GM23338 (cell line): Measurements from ENCODE around the gene DCAF4.

Experiments
- CREB1 ChIP-seq: fragments of 250-450 bp; sonication (Bioruptor Pico); IDR thresholded peaks from 2 replicates; pipeline ENCODE4 v1.5.0; 2020; ENCODE audit warnings: low read depth, mild to moderate bottlenecking, moderate library complexity
- EZH2 ChIP-seq: fragments of 200-600 bp; sonication (generic); IDR thresholded peaks from one replicate; pipeline ENCODE4 v1.8.0; 2017; ENCODE audit warnings: antibody characterized with exemption, mild to moderate bottlenecking, low read depth; ENCODE audit not compliant: unreplicated experiment
- EZH2phosphoT487 ChIP-seq: fragments of 200-600 bp; sonication (generic); IDR thresholded peaks from one replicate; pipeline ENCODE4 v1.8.1; 2018; ENCODE audit warnings: antibody characterized with exemption; ENCODE audit not compliant: unreplicated experiment
- JUNB ChIP-seq: IDR thresholded peaks from one replicate; pipeline ENCODE4 v1.6.1; 2016; ENCODE audit warnings: antibody characterized with exemption; ENCODE audit not compliant: unreplicated experiment
- POLR2AphosphoS5 ChIP-seq: IDR thresholded peaks from 2 replicates; pipeline ENCODE4 v1.6.1; 2016; ENCODE audit warnings: antibody characterized with exemption, low read depth
- STAT1 ChIP-seq: IDR thresholded peaks from one replicate; pipeline ENCODE4 v1.6.1; 2016; ENCODE audit warnings: antibody characterized with exemption; ENCODE audit not compliant: unreplicated experiment
- TF ChIP-seq, protein P1 (sequence below), 2 experiments: fragments of 200-600 bp in 1 of 2; sonication (generic) in 1 of 2; conservative IDR thresholded peaks; 2 replicates each; pipeline versions ENCODE4 v1.5.1 to v1.6.1; 2016 to 2017; ENCODE audit warnings: antibody characterized with exemption in 2 of 2, low read depth in 2 of 2, mild to moderate bottlenecking in 2 of 2, moderate library complexity in 1 of 2
- TF ChIP-seq, protein P2 (sequence below): IDR thresholded peaks from one replicate; pipeline ENCODE4 v1.6.1; 2018; ENCODE audit warnings: antibody characterized with exemption; ENCODE audit not compliant: unreplicated experiment

DNA sequence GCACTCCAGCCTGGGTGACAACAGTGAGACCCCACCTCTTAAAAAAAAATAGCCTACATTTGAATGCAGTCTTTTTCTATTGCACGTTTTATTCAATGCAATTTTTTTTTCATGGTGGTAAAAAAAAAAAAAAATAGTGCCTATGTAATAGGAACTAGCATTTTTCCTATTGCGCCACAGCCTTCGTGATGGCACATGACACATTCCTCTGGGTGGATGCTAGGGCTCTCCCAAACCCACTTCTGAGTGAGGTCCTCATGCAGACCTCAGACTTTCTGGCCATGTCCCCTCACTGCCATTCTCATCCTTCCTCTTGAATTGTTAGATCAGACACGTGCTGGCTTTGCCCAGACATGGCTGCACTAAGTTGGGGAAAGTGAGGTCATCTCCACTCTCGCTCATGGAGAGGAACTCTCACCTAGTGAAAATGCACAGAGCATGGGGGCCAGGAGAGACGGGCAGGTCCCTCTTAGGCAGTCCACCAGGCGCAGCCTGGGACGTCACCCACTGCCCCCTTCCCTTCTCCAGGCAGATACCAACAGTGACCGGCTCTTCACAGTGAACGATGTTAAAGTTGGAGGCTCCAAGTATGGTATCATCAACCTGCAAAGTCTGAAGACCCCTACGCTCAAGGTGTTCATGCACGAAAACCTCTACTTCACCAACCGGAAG is 19.2 kb downstream of the DCAF4 start:
- TF ChIP-seq, protein P1, sequence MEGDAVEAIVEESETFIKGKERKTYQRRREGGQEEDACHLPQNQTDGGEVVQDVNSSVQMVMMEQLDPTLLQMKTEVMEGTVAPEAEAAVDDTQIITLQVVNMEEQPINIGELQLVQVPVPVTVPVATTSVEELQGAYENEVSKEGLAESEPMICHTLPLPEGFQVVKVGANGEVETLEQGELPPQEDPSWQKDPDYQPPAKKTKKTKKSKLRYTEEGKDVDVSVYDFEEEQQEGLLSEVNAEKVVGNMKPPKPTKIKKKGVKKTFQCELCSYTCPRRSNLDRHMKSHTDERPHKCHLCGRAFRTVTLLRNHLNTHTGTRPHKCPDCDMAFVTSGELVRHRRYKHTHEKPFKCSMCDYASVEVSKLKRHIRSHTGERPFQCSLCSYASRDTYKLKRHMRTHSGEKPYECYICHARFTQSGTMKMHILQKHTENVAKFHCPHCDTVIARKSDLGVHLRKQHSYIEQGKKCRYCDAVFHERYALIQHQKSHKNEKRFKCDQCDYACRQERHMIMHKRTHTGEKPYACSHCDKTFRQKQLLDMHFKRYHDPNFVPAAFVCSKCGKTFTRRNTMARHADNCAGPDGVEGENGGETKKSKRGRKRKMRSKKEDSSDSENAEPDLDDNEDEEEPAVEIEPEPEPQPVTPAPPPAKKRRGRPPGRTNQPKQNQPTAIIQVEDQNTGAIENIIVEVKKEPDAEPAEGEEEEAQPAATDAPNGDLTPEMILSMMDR (conservative IDR thresholded peaks at IDR 0.05; ENCODE audit: low read depth in 2 of 2), result no peak
- TF ChIP-seq EZH2 (no peak), POLR2AphosphoS5 (no peak), EZH2phosphoT487 (no peak), STAT1 (no peak), JUNB (no peak), CREB1 (CRISPR knock-in tag) (no peak)
- TF ChIP-seq, protein P2, sequence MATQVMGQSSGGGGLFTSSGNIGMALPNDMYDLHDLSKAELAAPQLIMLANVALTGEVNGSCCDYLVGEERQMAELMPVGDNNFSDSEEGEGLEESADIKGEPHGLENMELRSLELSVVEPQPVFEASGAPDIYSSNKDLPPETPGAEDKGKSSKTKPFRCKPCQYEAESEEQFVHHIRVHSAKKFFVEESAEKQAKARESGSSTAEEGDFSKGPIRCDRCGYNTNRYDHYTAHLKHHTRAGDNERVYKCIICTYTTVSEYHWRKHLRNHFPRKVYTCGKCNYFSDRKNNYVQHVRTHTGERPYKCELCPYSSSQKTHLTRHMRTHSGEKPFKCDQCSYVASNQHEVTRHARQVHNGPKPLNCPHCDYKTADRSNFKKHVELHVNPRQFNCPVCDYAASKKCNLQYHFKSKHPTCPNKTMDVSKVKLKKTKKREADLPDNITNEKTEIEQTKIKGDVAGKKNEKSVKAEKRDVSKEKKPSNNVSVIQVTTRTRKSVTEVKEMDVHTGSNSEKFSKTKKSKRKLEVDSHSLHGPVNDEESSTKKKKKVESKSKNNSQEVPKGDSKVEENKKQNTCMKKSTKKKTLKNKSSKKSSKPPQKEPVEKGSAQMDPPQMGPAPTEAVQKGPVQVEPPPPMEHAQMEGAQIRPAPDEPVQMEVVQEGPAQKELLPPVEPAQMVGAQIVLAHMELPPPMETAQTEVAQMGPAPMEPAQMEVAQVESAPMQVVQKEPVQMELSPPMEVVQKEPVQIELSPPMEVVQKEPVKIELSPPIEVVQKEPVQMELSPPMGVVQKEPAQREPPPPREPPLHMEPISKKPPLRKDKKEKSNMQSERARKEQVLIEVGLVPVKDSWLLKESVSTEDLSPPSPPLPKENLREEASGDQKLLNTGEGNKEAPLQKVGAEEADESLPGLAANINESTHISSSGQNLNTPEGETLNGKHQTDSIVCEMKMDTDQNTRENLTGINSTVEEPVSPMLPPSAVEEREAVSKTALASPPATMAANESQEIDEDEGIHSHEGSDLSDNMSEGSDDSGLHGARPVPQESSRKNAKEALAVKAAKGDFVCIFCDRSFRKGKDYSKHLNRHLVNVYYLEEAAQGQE, result no peak
